HepG2 (cell line): Measurements from ENCODE around the gene PSMG3. TPM values are rescaled to one million over a fixed set of nuclear protein-coding genes. Genes with fewer than 3 reads are reported as not detected.
A peak's percentile ranks its signal among the peaks of the same experiment; 100 is the strongest.

Source experiments
- ARNT2 ChIP-seq: sonication (generic); formaldehyde crosslinking; IDR thresholded peaks from 2 replicates; pipeline ENCODE4 v1.8.0; 2022; ENCODE audit warnings: mild to moderate bottlenecking, low read depth, missing genetic modification reagents, moderate library complexity
- DZIP1 ChIP-seq: sonication (generic); formaldehyde crosslinking; IDR thresholded peaks from 2 replicates; pipeline ENCODE4 v1.5.0; 2020; ENCODE audit warnings: mild to moderate bottlenecking, missing genetic modification reagents
- ELF1 ChIP-seq: sonication (generic); formaldehyde crosslinking; IDR thresholded peaks from 2 replicates; pipeline ENCODE4 v1.4.0; 2020; ENCODE audit warnings: missing genetic modification reagents
- EP300 ChIP-seq, 3 experiments: sonication (generic) in 1 of 3; formaldehyde crosslinking in 1 of 3; IDR thresholded peaks; 2 replicates each; pipeline versions ENCODE4 v1.5.1 to v1.6.1; 2011 to 2020; ENCODE audit warnings: low read depth in 2 of 3, low read length in 2 of 3, borderline replicate concordance in 1 of 3, improper control_type of control experiment in 1 of 3, mild to moderate bottlenecking in 1 of 3, missing genetic modification reagents in 1 of 3, moderate library complexity in 1 of 3
- JDP2 ChIP-seq: sonication (generic); formaldehyde crosslinking; IDR thresholded peaks from 2 replicates; pipeline ENCODE4 v1.8.1; 2022; ENCODE audit warnings: missing genetic modification reagents, borderline replicate concordance
- MED1 ChIP-seq: sonication (generic); formaldehyde crosslinking; IDR thresholded peaks from 2 replicates; pipeline ENCODE4 v1.4.0; 2020; ENCODE audit warnings: missing genetic modification reagents
- MEIS2 ChIP-seq: sonication (generic); formaldehyde crosslinking; IDR thresholded peaks from 2 replicates; pipeline ENCODE4 v1.9.0; 2021; ENCODE audit warnings: mild to moderate bottlenecking, missing genetic modification reagents
- REPIN1 ChIP-seq: sonication (generic); formaldehyde crosslinking; IDR thresholded peaks from 2 replicates; pipeline ENCODE4 v1.8.0; 2022; ENCODE audit warnings: missing genetic modification reagents, low read depth, mild to moderate bottlenecking, borderline replicate concordance
- SALL1 ChIP-seq: sonication (generic); formaldehyde crosslinking; IDR thresholded peaks from 2 replicates; pipeline ENCODE4 v1.8.0; 2022; ENCODE audit warnings: mild to moderate bottlenecking, missing genetic modification reagents
- THAP11 ChIP-seq: IDR thresholded peaks from 2 replicates; pipeline ENCODE4 v1.6.1; 2016; ENCODE audit warnings: missing biosample characterization, missing genetic modification reagents
- ZC3H13 ChIP-seq: sonication (generic); formaldehyde crosslinking; IDR thresholded peaks from 2 replicates; pipeline ENCODE4 v1.8.1; 2023; ENCODE audit warnings: mild to moderate bottlenecking, missing genetic modification reagents, moderate library complexity
- ZFX ChIP-seq: sonication (generic); formaldehyde crosslinking; IDR thresholded peaks from 2 replicates; pipeline ENCODE4 v1.4.0; 2020; ENCODE audit warnings: mild to moderate bottlenecking, low read depth, missing genetic modification reagents, moderate library complexity
- ZNF124 ChIP-seq: sonication (generic); formaldehyde crosslinking; IDR thresholded peaks from 2 replicates; pipeline ENCODE4 v1.4.0; 2020; ENCODE audit warnings: missing genetic modification reagents
- ZNF598 ChIP-seq: sonication (generic); formaldehyde crosslinking; IDR thresholded peaks from 2 replicates; pipeline ENCODE4 v1.5.1; 2020; ENCODE audit warnings: mild to moderate bottlenecking, missing genetic modification reagents, borderline replicate concordance
- ZNF607 ChIP-seq: sonication (generic); formaldehyde crosslinking; IDR thresholded peaks from 2 replicates; pipeline ENCODE4 v1.5.1; 2020; ENCODE audit warnings: missing genetic modification reagents, mild to moderate bottlenecking, borderline replicate concordance
- ZNF670 ChIP-seq: sonication (generic); formaldehyde crosslinking; IDR thresholded peaks from 2 replicates; pipeline ENCODE4 v1.8.0; 2022; ENCODE audit warnings: mild to moderate bottlenecking, missing genetic modification reagents, borderline replicate concordance
- ZNF678 ChIP-seq: sonication (generic); formaldehyde crosslinking; IDR thresholded peaks from 2 replicates; pipeline ENCODE4 v1.4.0; 2020; ENCODE audit warnings: mild to moderate bottlenecking, missing genetic modification reagents
- ZSCAN21 ChIP-seq: sonication (generic); formaldehyde crosslinking; IDR thresholded peaks from 2 replicates; pipeline ENCODE4 v1.8.0; 2022; ENCODE audit warnings: mild to moderate bottlenecking, missing genetic modification reagents, moderate library complexity, borderline replicate concordance
- polyA plus RNA-seq, 8 experiments: library from polyadenylated mRNA; depleted of rRNA in 3 of 8; stranded (reverse) in 7 of 8; unstranded in 1 of 8; fragments of >200 nt; fragmentation: Illumina TruSeq in 4 of 8; extraction: Trizol in 4 of 8; gene quantifications; 2 replicates each; pipeline versions ENCODE4 v1.2.1 to v1.2.3, GENCODE V29; 2011 to 2016; ENCODE audit warnings: low read depth in 4 of 8, missing spikeins in 1 of 8, mixed read lengths in 1 of 8; ENCODE audit not compliant: insufficient read depth in 1 of 8
- total RNA-seq, 5 experiments: library from RNA; depleted of rRNA; stranded (reverse); fragments of >200 nt; fragmentation: Illumina TruSeq; extraction: Trizol; gene quantifications; 2 replicates each; pipeline ENCODE4 v1.2.3, GENCODE V29; 2016; ENCODE audit warnings: low read depth in 1 of 5
- TF ChIP-seq, protein P1 (sequence below): sonication (generic); formaldehyde crosslinking; IDR thresholded peaks from 2 replicates; pipeline ENCODE4 v1.4.0; 2020; ENCODE audit warnings: missing genetic modification reagents

The PSMG3 gene
- total and polyA plus RNA-seq, 2 of the 13 experiments (the other 11 are each of a cell fraction or from before 2014, with no cell fraction given), result 29.6 to 48.4 TPM

- TF ChIP-seq JDP2 (CRISPR knock-in tag), result no peak
- peak; percentile 13; the same call in 1 of the 2 replicates for TF ChIP-seq ELF1 (CRISPR knock-in tag)
- TF ChIP-seq SALL1, result peak; percentile 87
- TF ChIP-seq ZNF670, result peak; percentile 81; the same call in 1 of the 2 replicates
- TF ChIP-seq MED1 (CRISPR knock-in tag), result peak; percentile 92
- peak; percentile 76; the same call in 1 of the 2 replicates for TF ChIP-seq DZIP1 (CRISPR knock-in tag)
- peak; percentile 65; the same call in 1 of the 2 replicates for TF ChIP-seq ZNF607
- TF ChIP-seq ZNF598, result peak; percentile 84; the same call in 1 of the 2 replicates
- TF ChIP-seq ZSCAN21 (CRISPR knock-in tag), result 0 out of 2 replicates have a peak, but pooled peaks have one; percentile 39
- no peak for TF ChIP-seq REPIN1 (CRISPR knock-in tag)
- TF ChIP-seq EP300 (IDR thresholded peaks at IDR 0.05; ENCODE audit: low read depth in 2 of 2, low read length in 2 of 2), result peak in 1 of 2 experiments; percentile 72; a peak in 2 of 4 replicates
- peak; percentile 64; the same call in 1 of the 2 replicates for TF ChIP-seq EP300 (CRISPR knock-in tag; IDR thresholded peaks at IDR 0.05; ENCODE audit: borderline replicate concordance)
- peak; percentile 76 for TF ChIP-seq ZFX (CRISPR knock-in tag)
- no peak for TF ChIP-seq MEIS2 (CRISPR knock-in tag)
- peak; percentile 66 for TF ChIP-seq THAP11
- 0 out of 2 replicates have a peak, but pooled peaks have one; percentile 43 for TF ChIP-seq ZNF124 (CRISPR knock-in tag)
- TF ChIP-seq ARNT2, result peak; percentile 79
- TF ChIP-seq, protein P1, sequence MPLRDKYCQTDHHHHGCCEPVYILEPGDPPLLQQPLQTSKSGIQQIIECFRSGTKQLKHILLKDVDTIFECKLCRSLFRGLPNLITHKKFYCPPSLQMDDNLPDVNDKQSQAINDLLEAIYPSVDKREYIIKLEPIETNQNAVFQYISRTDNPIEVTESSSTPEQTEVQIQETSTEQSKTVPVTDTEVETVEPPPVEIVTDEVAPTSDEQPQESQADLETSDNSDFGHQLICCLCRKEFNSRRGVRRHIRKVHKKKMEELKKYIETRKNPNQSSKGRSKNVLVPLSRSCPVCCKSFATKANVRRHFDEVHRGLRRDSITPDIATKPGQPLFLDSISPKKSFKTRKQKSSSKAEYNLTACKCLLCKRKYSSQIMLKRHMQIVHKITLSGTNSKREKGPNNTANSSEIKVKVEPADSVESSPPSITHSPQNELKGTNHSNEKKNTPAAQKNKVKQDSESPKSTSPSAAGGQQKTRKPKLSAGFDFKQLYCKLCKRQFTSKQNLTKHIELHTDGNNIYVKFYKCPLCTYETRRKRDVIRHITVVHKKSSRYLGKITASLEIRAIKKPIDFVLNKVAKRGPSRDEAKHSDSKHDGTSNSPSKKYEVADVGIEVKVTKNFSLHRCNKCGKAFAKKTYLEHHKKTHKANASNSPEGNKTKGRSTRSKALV (CRISPR knock-in tag), result peak; percentile 46; the same call in 1 of the 2 replicates
- no peak for TF ChIP-seq ZNF678
- peak; percentile 56; the same call in 1 of the 2 replicates for TF ChIP-seq ZC3H13 (CRISPR knock-in tag)
Observed at GRCh38 chr7:1536743-1537534, 32.9 kb downstream of the PSMG3 start (continued).
